HUES6 (cell line): ENCODE results near the gene ABCG2.
"Not testable (repeated sequence)": the region's sequence is repeated elsewhere in the genome, so short reads cannot be mapped to it uniquely, and the experiment has no call there.

Source experiments
- H3K27ac ChIP-seq: 2 replicates; pipeline ENCODE4 v1.7.0; 2013; ENCODE audit warnings: low read depth, mild to moderate bottlenecking, low read length, inconsistent platforms
- H3K27me3 ChIP-seq: 2 replicates; pipeline ENCODE4 v1.6.1; 2013; ENCODE audit warnings: low read length; ENCODE audit not compliant: control insufficient read depth, insufficient read depth
- H3K36me3 ChIP-seq: 2 replicates; pipeline ENCODE4 v1.6.1; 2013; ENCODE audit warnings: low read length; ENCODE audit not compliant: control insufficient read depth, insufficient read depth
- H3K4me1 ChIP-seq: 2 replicates; pipeline ENCODE4 v1.6.1; 2013; ENCODE audit warnings: low read length; ENCODE audit not compliant: control insufficient read depth, insufficient read depth
- H3K4me3 ChIP-seq: 2 replicates; pipeline ENCODE4 v1.5.1; 2013; ENCODE audit warnings: low read depth, low read length
- H3K9ac ChIP-seq: one replicate; pipeline ENCODE4 v1.6.1; 2013; ENCODE audit warnings: mild to moderate bottlenecking, low read length
- H3K9me3 ChIP-seq: 2 replicates; pipeline ENCODE4 v1.6.1; 2013; ENCODE audit warnings: low read depth, low read length; ENCODE audit not compliant: control insufficient read depth, insufficient read depth

Gene ABCG2

GRCh38 chr4:88166608-88167007 is 8.2 kb upstream of the ABCG2 start:
- Histone ChIP-seq H3K4me1 (peaks cover 13% of the 10 kb centered on the region), H3K27me3 (no peaks in the 10 kb centered on the region), H3K9ac (no peak overlapping the region), H3K9me3 (peaks cover 8% of the 10 kb centered on the region; the same call in 1 of the 2 replicates), H3K4me3 (no peak overlapping the region), H3K27ac (no peak overlapping the region), H3K36me3 (no peaks in the 10 kb centered on the region)

- Histone ChIP-seq H3K36me3 (no peaks in the 10 kb centered on the region), H3K9ac (no peak overlapping the region), H3K27ac (no peak overlapping the region), H3K4me3 (no peak overlapping the region; the same call in 1 of the 2 replicates), H3K27me3 (no peaks in the 10 kb centered on the region), H3K9me3 (peaks cover 8% of the 10 kb centered on the region; the same call in 1 of the 2 replicates), H3K4me1 (peaks cover 13% of the 10 kb centered on the region)
Observed at GRCh38 chr4:88163336-88163735, 4.9 kb upstream of the ABCG2 start.

GRCh38 chr4:88162626-88163025 is 4.2 kb upstream of the ABCG2 start:
- Histone ChIP-seq H3K27ac (no peak overlapping the region), H3K27me3 (no peaks in the 10 kb centered on the region), H3K36me3 (no peaks in the 10 kb centered on the region), H3K4me3 (no peak overlapping the region), H3K9me3 (peaks cover 8% of the 10 kb centered on the region; the same call in 1 of the 2 replicates), H3K9ac (no peak overlapping the region), H3K4me1 (peaks cover 18% of the 10 kb centered on the region)

- Histone ChIP-seq H3K36me3 (no peaks in the 10 kb centered on the region), H3K27ac (peak overlapping the region; percentile 69; the same call in 1 of the 2 replicates), H3K9me3 (peaks cover 2% of the 10 kb centered on the region; the same call in 1 of the 2 replicates), H3K4me3 (peak overlapping the region; percentile 69), H3K27me3 (no peaks in the 10 kb centered on the region), H3K4me1 (peaks cover 26% of the 10 kb centered on the region), H3K9ac (peak overlapping the region; percentile 78)
Observed at GRCh38 chr4:88159229-88159725, 838 bp upstream of the ABCG2 start.

GRCh38 chr4:88158038-88158488 is 376 bp downstream of the ABCG2 start:
- Histone ChIP-seq H3K4me1 (peaks cover 28% of the 10 kb centered on the region), H3K36me3 (no peaks in the 10 kb centered on the region), H3K4me3 (peak overlapping the region; percentile 69), H3K27me3 (no peaks in the 10 kb centered on the region), H3K9ac (peak overlapping the region; percentile 78), H3K27ac (peak overlapping the region; percentile 69; the same call in 1 of the 2 replicates), H3K9me3 (no peaks in the 10 kb centered on the region)

- not testable (repeated sequence) for H3K4me3 ChIP-seq, H3K27me3 ChIP-seq, H3K9me3 ChIP-seq, H3K36me3 ChIP-seq
- H3K4me1 ChIP-seq = peaks cover 55% of the 10 kb centered on the region
- peak overlapping the region; percentile 42 for H3K9ac ChIP-seq
- H3K27ac ChIP-seq = peak overlapping the region; percentile 64; the same call in 1 of the 2 replicates
Observed at GRCh38 chr4:88152331-88152730, 6.1 kb downstream of the ABCG2 start.

GRCh38 chr4:88148560-88148959 is 9.9 kb downstream of the ABCG2 start:
- no peaks in the 10 kb centered on the region for H3K27me3 ChIP-seq
- peaks cover 3% of the 10 kb centered on the region; the same call in 1 of the 2 replicates for H3K9me3 ChIP-seq
- H3K27ac ChIP-seq = no peak overlapping the region
- no peak overlapping the region for H3K4me3 ChIP-seq
- no peak overlapping the region for H3K9ac ChIP-seq
- peaks cover 47% of the 10 kb centered on the region for H3K4me1 ChIP-seq
- H3K36me3 ChIP-seq = no peaks in the 10 kb centered on the region

- peaks cover 3% of the 10 kb centered on the region; the same call in 1 of the 2 replicates for H3K9me3 ChIP-seq
- H3K4me3 ChIP-seq = no peak overlapping the region
- no peaks in the 10 kb centered on the region; the same call in 1 of the 2 replicates for H3K36me3 ChIP-seq
- no peak overlapping the region for H3K9ac ChIP-seq
- H3K4me1 ChIP-seq = peaks cover 49% of the 10 kb centered on the region
- no peak overlapping the region for H3K27ac ChIP-seq
- no peaks in the 10 kb centered on the region for H3K27me3 ChIP-seq
Observed at GRCh38 chr4:88147799-88148217, 10.6 kb downstream of the ABCG2 start.

GRCh38 chr4:88146891-88147290 is 11.5 kb downstream of the ABCG2 start:
- Histone ChIP-seq H3K36me3 (no peaks in the 10 kb centered on the region; the same call in 1 of the 2 replicates), H3K27ac (no peak overlapping the region), H3K9me3 (peaks cover 3% of the 10 kb centered on the region; the same call in 1 of the 2 replicates), H3K9ac (no peak overlapping the region), H3K27me3 (no peaks in the 10 kb centered on the region), H3K4me1 (peaks cover 42% of the 10 kb centered on the region), H3K4me3 (no peak overlapping the region)

GRCh38 chr4:88144866-88145300 is 13.6 kb downstream of the ABCG2 start:
- H3K27me3 ChIP-seq = no peaks in the 10 kb centered on the region
- no peak overlapping the region for H3K27ac ChIP-seq
- peaks cover 3% of the 10 kb centered on the region; the same call in 1 of the 2 replicates for H3K9me3 ChIP-seq
- no peak overlapping the region for H3K4me3 ChIP-seq
- no peak overlapping the region for H3K9ac ChIP-seq
- H3K36me3 ChIP-seq = peaks cover 2% of the 10 kb centered on the region; the same call in 1 of the 2 replicates
- peaks cover 35% of the 10 kb centered on the region for H3K4me1 ChIP-seq

GRCh38 chr4:88144048-88144447 is 14.4 kb downstream of the ABCG2 start:
- H3K9ac ChIP-seq = no peak overlapping the region
- H3K4me3 ChIP-seq = no peak overlapping the region
- peaks cover 31% of the 10 kb centered on the region for H3K4me1 ChIP-seq
- peaks cover 10% of the 10 kb centered on the region; the same call in 1 of the 2 replicates for H3K36me3 ChIP-seq
- H3K9me3 ChIP-seq = peaks cover 3% of the 10 kb centered on the region; the same call in 1 of the 2 replicates
- H3K27me3 ChIP-seq = no peaks in the 10 kb centered on the region
- no peak overlapping the region for H3K27ac ChIP-seq
